LNCAP (cell line): Measurements from ENCODE around the gene CHRD.

Experiments
- TF ChIP-seq, protein P1 (sequence below): fragments of 450-650 bp; IDR thresholded peaks from 2 replicates; pipeline ENCODE4 v1.5.1; 2017; ENCODE audit warnings: mild to moderate bottlenecking

CHRD gene

GRCh38 chr3:184414418-184415202 lies 34.8 kb downstream of the CHRD start:
- TF ChIP-seq, protein P1, sequence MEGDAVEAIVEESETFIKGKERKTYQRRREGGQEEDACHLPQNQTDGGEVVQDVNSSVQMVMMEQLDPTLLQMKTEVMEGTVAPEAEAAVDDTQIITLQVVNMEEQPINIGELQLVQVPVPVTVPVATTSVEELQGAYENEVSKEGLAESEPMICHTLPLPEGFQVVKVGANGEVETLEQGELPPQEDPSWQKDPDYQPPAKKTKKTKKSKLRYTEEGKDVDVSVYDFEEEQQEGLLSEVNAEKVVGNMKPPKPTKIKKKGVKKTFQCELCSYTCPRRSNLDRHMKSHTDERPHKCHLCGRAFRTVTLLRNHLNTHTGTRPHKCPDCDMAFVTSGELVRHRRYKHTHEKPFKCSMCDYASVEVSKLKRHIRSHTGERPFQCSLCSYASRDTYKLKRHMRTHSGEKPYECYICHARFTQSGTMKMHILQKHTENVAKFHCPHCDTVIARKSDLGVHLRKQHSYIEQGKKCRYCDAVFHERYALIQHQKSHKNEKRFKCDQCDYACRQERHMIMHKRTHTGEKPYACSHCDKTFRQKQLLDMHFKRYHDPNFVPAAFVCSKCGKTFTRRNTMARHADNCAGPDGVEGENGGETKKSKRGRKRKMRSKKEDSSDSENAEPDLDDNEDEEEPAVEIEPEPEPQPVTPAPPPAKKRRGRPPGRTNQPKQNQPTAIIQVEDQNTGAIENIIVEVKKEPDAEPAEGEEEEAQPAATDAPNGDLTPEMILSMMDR: no peak

DNA sequence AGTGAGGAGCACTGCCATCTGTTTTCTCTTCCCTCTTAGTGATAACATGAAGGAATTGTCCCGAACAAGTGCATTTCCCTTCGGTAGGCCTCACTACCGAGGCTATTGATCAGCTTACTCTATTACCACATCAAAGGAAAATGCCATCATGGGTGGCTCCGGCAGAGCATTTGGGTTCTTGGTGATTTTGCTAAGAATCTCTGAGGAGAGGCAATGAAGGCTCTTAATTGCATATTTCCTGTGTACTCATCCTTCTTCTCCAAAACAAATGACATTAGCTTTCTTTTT lies 35.3 kb downstream of the CHRD start:
- TF ChIP-seq, protein P1: no peak

DNA sequence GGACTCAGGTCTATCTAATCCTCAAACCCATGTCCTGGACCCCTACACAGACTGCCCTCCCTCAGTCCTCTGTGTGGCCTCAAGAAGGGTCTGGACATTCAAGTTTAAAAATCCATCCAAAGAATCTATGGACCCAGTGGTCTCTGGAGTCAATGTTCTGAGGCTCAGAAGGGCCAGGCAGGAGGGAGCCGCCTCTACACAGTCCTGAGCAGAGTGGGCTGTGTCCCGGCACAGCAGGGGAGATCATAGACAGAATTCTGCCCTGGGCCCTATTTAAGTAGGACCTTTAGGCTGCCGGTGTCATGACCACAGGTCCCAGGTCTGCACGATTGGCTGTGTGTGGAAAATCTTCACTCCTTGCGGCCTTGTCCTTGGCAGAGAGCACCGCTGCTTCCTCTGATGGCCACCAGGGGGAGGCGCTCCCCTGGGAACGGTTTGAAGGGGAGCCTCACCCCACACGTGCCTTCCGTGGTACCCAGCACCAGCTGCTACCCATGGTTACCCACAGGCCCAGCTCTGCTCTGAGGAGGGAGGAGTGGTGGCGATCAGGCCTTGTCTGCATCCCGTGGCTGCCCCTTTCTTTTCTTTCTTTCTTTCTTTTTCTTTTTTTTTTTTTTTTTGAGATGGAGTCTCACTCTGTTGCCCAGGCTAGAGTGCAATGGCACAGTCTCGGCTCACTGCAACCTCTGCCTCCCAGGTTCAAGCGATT lies 37.9 kb downstream of the CHRD start:
- TF ChIP-seq, protein P1: peak; percentile 95

DNA sequence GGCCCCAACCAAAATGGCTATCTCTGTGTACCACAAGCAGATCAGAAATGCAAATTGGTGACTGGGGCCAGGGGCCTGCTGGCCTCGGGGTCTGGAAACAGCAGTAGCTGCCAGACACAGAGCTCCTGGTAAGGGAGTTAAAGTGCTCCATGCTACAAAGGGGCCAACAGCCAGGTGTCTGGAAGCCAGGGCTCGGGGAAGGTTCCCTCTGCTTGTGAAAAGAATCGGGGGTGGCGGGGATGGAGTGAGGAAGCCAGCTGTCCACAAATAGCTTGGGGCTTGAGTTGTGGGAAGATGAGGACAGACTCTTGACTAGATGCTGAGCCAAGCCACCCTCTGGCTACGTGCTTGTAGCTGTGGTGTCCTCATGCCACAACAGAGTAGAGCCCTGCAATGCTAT lies 39.3 kb downstream of the CHRD start:
- TF ChIP-seq, protein P1: no peak

DNA sequence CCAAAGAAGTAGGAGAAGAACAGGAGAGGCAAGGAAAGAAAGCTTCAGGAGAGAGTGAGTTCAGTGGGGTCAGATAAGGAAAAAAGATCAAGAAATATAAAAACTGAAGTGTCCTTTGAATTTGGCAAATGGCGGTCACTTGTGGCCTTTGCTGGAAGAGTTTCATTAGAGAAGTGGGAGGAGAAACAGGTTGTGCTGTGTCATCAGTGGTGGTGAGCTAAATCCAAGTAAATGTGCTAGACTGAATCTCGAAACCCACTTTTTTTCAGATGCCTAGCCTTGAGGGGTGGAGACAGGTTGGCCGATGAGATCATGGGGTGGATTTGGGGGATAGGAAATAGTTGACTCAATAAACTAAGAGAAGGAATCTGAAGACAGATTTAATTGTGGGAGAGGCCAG lies 43.7 kb downstream of the CHRD start:
- TF ChIP-seq, protein P1: no peak

GRCh38 chr3:184426691-184427141 lies 46.9 kb downstream of the CHRD start:
- TF ChIP-seq, protein P1: no peak

- TF ChIP-seq, protein P1: no peak
These were observed 48.8 kb downstream of the CHRD start for GRCh38 chr3:184428561-184429175.
